ENCODE measurements around the gene SCARB1.

SCARB1 gene

GRCh38 chr12:124805050-124805449, 58.6 kb downstream of the SCARB1 start:
- no peak for TF ChIP-seq CTCF (IDR thresholded peaks at IDR 0.05)
- H3K27ac ChIP-seq: no peak overlapping the region

GRCh38 chr12:124804011-124804621, 59.5 kb downstream of the SCARB1 start:
- no peak for TF ChIP-seq CTCF (IDR thresholded peaks at IDR 0.05)
- Histone ChIP-seq H3K4me3 (no peak overlapping the region), H3K27ac (no peak overlapping the region)
- DNase-seq (ENCODE audit: low spot score): no peak

More at GRCh38 chr12:124805050-124805449, 58.6 kb downstream of the SCARB1 start:
- no peak for DNase-seq (ENCODE audit: low spot score)
- no peak overlapping the region for H3K4me3 ChIP-seq

GRCh38 chr12:124802361-124802760, 61.3 kb downstream of the SCARB1 start:
- TF ChIP-seq CTCF (IDR thresholded peaks at IDR 0.05): no peak
- Histone ChIP-seq H3K4me3 (no peak overlapping the region), H3K27ac (no peak overlapping the region)
- DNase-seq (ENCODE audit: low spot score): no peak

- DNase-seq (ENCODE audit: low spot score): no peak
- no peak overlapping the region for H3K4me3 ChIP-seq
- no peak overlapping the region for H3K27ac ChIP-seq
- TF ChIP-seq CTCF (IDR thresholded peaks at IDR 0.05): no peak
Measured at GRCh38 chr12:124800506-124800905, 63.2 kb downstream of the SCARB1 start.

GRCh38 chr12:124797321-124797720, 66.3 kb downstream of the SCARB1 start:
- Histone ChIP-seq H3K27ac (no peak overlapping the region), H3K4me3 (no peak overlapping the region)
- TF ChIP-seq CTCF (IDR thresholded peaks at IDR 0.05): no peak
- DNase-seq (ENCODE audit: low spot score): no peak

- no peak for DNase-seq (ENCODE audit: low spot score)
- no peak for TF ChIP-seq CTCF (IDR thresholded peaks at IDR 0.05)
- H3K27ac ChIP-seq: no peak overlapping the region
Measured at GRCh38 chr12:124796303-124796960, 67.2 kb downstream of the SCARB1 start.

More at GRCh38 chr12:124796303-124796960, 67.2 kb downstream of the SCARB1 start:
- no peak overlapping the region for H3K4me3 ChIP-seq
